Neutrophil (primary cell): ENCODE data around the gene EPAS1.

Experiments
- H3K27ac ChIP-seq: fragments of 200-600 bp; sonication (generic); 2 replicates; pipeline ENCODE4 v1.5.1; 2016; ENCODE audit warnings: mild to moderate bottlenecking, moderate library complexity
- H3K27me3 ChIP-seq: fragments of 200-600 bp; sonication (generic); 2 replicates; pipeline ENCODE4 v1.6.0; 2016; ENCODE audit warnings: mild to moderate bottlenecking
- H3K36me3 ChIP-seq: fragments of 200-600 bp; sonication (generic); 2 replicates; pipeline ENCODE4 v1.5.1; 2017
- H3K4me1 ChIP-seq, 2 experiments: fragments of 200-600 bp in 1 of 2; sonication (generic) in 1 of 2; 1 replicate in 1 of 2; 2 replicates in 1 of 2; pipeline versions ENCODE4 v1.5.1 to v1.6.1; 2013 to 2016; ENCODE audit warnings: low read depth in 1 of 2, low read length in 1 of 2, mild to moderate bottlenecking in 1 of 2, moderate library complexity in 1 of 2; ENCODE audit not compliant: control insufficient read depth in 1 of 2, insufficient read depth in 1 of 2
- H3K4me3 ChIP-seq, 2 experiments: fragments of 200-600 bp in 1 of 2; sonication (generic) in 1 of 2; 1 replicate in 1 of 2; 2 replicates in 1 of 2; pipeline ENCODE4 v1.5.1; 2013 to 2016; ENCODE audit warnings: low read depth in 1 of 2, low read length in 1 of 2, mild to moderate bottlenecking in 1 of 2, moderate library complexity in 1 of 2
- H3K9me3 ChIP-seq: fragments of 200-600 bp; sonication (generic); 2 replicates; pipeline ENCODE4 v1.5.1; 2016
- TF ChIP-seq, protein P1 (sequence below): fragments of 200-600 bp; sonication (generic); IDR thresholded peaks from 2 replicates; pipeline ENCODE4 v1.5.1; 2016; ENCODE audit warnings: antibody characterized with exemption

EPAS1 gene

GRCh38 chr2:46296840-46297545, at the start of gene EPAS1:
TSS of gene EPAS1 (plus strand) at chr2:46297407. CDS start at chr2:46297912, 505 bp downstream.
- Histone ChIP-seq H3K27me3 (peaks cover 88% of the 10 kb centered on the region), H3K9me3 (no peaks in the 10 kb centered on the region), H3K4me3 (peak within 1 kb of the TSS; percentile 90 to 96), H3K27ac (peak within 1 kb of the TSS; percentile 84), H3K4me1 (peaks cover 33 to 34% of the 10 kb centered on the region in 2 experiments), H3K36me3 (no peaks in the 10 kb centered on the region)
- TF ChIP-seq, protein P1, sequence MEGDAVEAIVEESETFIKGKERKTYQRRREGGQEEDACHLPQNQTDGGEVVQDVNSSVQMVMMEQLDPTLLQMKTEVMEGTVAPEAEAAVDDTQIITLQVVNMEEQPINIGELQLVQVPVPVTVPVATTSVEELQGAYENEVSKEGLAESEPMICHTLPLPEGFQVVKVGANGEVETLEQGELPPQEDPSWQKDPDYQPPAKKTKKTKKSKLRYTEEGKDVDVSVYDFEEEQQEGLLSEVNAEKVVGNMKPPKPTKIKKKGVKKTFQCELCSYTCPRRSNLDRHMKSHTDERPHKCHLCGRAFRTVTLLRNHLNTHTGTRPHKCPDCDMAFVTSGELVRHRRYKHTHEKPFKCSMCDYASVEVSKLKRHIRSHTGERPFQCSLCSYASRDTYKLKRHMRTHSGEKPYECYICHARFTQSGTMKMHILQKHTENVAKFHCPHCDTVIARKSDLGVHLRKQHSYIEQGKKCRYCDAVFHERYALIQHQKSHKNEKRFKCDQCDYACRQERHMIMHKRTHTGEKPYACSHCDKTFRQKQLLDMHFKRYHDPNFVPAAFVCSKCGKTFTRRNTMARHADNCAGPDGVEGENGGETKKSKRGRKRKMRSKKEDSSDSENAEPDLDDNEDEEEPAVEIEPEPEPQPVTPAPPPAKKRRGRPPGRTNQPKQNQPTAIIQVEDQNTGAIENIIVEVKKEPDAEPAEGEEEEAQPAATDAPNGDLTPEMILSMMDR, result no peak

GRCh38 chr2:46248171-46248570, 49.0 kb upstream of the EPAS1 start:
- Histone ChIP-seq H3K4me1 (no peaks in the 10 kb centered on the region), H3K36me3 (no peaks in the 10 kb centered on the region), H3K27ac (no peak overlapping the region), H3K9me3 (no peaks in the 10 kb centered on the region), H3K27me3 (no peaks in the 10 kb centered on the region), H3K4me3 (no peak overlapping the region)
- TF ChIP-seq, protein P1, result no peak

GRCh38 chr2:46249654-46250053, 47.6 kb upstream of the EPAS1 start:
- H3K36me3 ChIP-seq, result no peaks in the 10 kb centered on the region
- H3K4me1 ChIP-seq, result no peaks in the 10 kb centered on the region
- no peak overlapping the region for H3K27ac ChIP-seq
- H3K4me3 ChIP-seq, result no peak overlapping the region
- TF ChIP-seq, protein P1, result no peak
- H3K9me3 ChIP-seq, result no peaks in the 10 kb centered on the region
- no peaks in the 10 kb centered on the region for H3K27me3 ChIP-seq

DNA sequence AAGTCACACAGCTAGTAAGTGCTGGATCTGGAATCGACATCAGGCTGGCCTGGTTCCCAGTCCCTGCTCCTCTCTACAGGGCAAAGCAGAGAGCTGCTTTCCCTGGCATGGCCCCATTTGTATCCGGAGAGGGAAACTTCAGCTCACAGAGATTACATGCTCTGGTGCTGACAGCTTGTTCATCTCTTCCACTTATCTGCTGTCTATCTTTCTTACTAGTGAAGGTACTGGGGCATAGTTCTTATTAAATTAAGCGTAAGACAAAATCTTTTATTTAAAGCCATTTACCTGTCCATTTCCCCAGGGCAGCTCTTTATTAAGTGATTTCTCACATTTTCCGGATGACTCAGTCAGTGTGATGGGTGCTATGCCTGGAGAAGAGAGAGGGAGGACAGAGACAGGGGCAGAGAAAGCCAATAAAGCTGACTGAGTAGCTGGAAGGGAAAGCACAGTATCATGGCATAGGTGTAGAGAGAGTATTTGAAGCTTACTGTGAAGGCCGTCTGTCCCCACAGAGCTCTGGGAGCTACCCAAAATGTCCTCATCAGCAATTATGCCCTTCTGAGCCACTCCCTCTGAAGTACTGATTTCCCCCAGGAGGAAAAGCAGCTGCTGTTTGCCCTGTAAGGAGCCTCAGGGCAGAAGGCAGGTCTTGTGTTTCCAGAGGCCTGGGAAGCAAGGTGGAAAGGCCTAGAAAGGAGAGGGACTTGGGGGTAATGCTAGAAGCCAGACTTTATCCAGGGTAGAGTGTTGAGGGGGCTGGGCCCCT, 44.1 kb upstream of the EPAS1 start:
- H3K4me1 ChIP-seq, result no peaks in the 10 kb centered on the region
- no peaks in the 10 kb centered on the region for H3K9me3 ChIP-seq
- no peak overlapping the region for H3K27ac ChIP-seq
- no peaks in the 10 kb centered on the region for H3K36me3 ChIP-seq
- no peak overlapping the region for H3K4me3 ChIP-seq
- TF ChIP-seq, protein P1, result no peak
- H3K27me3 ChIP-seq, result no peaks in the 10 kb centered on the region

- Histone ChIP-seq H3K4me3 (no peak overlapping the region), H3K27ac (no peak overlapping the region), H3K4me1 (no peaks in the 10 kb centered on the region), H3K27me3 (no peaks in the 10 kb centered on the region), H3K9me3 (no peaks in the 10 kb centered on the region), H3K36me3 (no peaks in the 10 kb centered on the region)
- TF ChIP-seq, protein P1, result no peak
Observed at GRCh38 chr2:46254474-46254873, 42.7 kb upstream of the EPAS1 start.
